ENCODE data around the gene L3MBTL1. TPM values are rescaled to one million over a fixed set of nuclear protein-coding genes. Genes with fewer than 3 reads are reported as not detected.

L3MBTL1 gene
- total and polyA plus RNA-seq, 2 donors from 2014 or later, result 4.8 to 16.2 TPM

GRCh38 chr20:43560974-43561373 is 53.5 kb downstream of the L3MBTL1 start:
- peaks cover 0 to 4% (median 0%) of the 10 kb centered on the region in 3 donors for H3K36me3 ChIP-seq (ENCODE audit: control insufficient read depth in 2 of 3, insufficient read depth in 3 of 3, low read length in 3 of 3)
- peaks cover 0 to 15% (median 12%) of the 10 kb centered on the region in 3 donors for H3K4me1 ChIP-seq (ENCODE audit: control insufficient read depth in 2 of 3, insufficient read depth in 2 of 3, low read depth in 1 of 3, low read length in 3 of 3)
- H3K27me3 ChIP-seq (ENCODE audit: control insufficient read depth, insufficient read depth, low read length), result no peaks in the 10 kb centered on the region
- H3K27ac ChIP-seq (ENCODE audit: low read depth in 2 of 2, low read length in 2 of 2), result peak overlapping the region in 1 of 2 donors; percentile 45
- peak overlapping the region in 2 of 3 donors; percentile 0 to 8 for H3K9ac ChIP-seq (ENCODE audit: low read length in 3 of 3)
- peak overlapping the region; percentile 9 to 75 (median 69) for H3K4me3 ChIP-seq (ENCODE audit: low read length in 3 of 3)
- no peak for FAIRE-seq
- intact Hi-C loops (cut with DNase I), result no loop called here
- H3K9me3 ChIP-seq (ENCODE audit: control insufficient read depth in 2 of 3, insufficient read depth in 1 of 3, low read length in 3 of 3), result no peaks in the 10 kb centered on the region
- no peak for TF ChIP-seq CTCF (IDR thresholded peaks at IDR 0.05; ENCODE audit: borderline replicate concordance, extremely low read depth, insufficient read depth)
- DNase-seq, result peak in 1 of 5 donors; percentile 5

GRCh38 chr20:43563429-43563828 is 55.9 kb downstream of the L3MBTL1 start:
- intact Hi-C loops (cut with DNase I), result no loop called here
- DNase-seq (no peak), FAIRE-seq (no peak)
- Histone ChIP-seq H3K27ac (ENCODE audit: low read depth in 2 of 2, low read length in 2 of 2) (no peak overlapping the region), H3K4me1 (ENCODE audit: control insufficient read depth in 2 of 3, insufficient read depth in 2 of 3, low read depth in 1 of 3, low read length in 3 of 3) (peaks cover 0 to 7% (median 6%) of the 10 kb centered on the region in 3 donors), H3K9me3 (ENCODE audit: control insufficient read depth in 2 of 3, insufficient read depth in 1 of 3, low read length in 3 of 3) (no peaks in the 10 kb centered on the region), H3K27me3 (ENCODE audit: control insufficient read depth, insufficient read depth, low read length) (no peaks in the 10 kb centered on the region), H3K9ac (ENCODE audit: low read length in 3 of 3) (no peak overlapping the region), H3K4me3 (ENCODE audit: low read length in 3 of 3) (no peak overlapping the region), H3K36me3 (ENCODE audit: control insufficient read depth in 2 of 3, insufficient read depth in 3 of 3, low read length in 3 of 3) (peaks cover 0 to 11% (median 0%) of the 10 kb centered on the region in 3 donors)
- peak; percentile 4 for TF ChIP-seq CTCF (IDR thresholded peaks at IDR 0.05; ENCODE audit: borderline replicate concordance, extremely low read depth, insufficient read depth)

GRCh38 chr20:43563991-43564390 is 56.5 kb downstream of the L3MBTL1 start:
- no peak overlapping the region for H3K4me3 ChIP-seq (ENCODE audit: low read length in 3 of 3)
- no peak for FAIRE-seq
- peak in 1 of 5 donors; percentile 22 for DNase-seq
- peaks cover 0 to 7% (median 5%) of the 10 kb centered on the region in 3 donors for H3K4me1 ChIP-seq (ENCODE audit: control insufficient read depth in 2 of 3, insufficient read depth in 2 of 3, low read depth in 1 of 3, low read length in 3 of 3)
- intact Hi-C loops (cut with DNase I), result no loop called here
- TF ChIP-seq CTCF (IDR thresholded peaks at IDR 0.05; ENCODE audit: borderline replicate concordance, extremely low read depth, insufficient read depth), result no peak
- no peaks in the 10 kb centered on the region for H3K27me3 ChIP-seq (ENCODE audit: control insufficient read depth, insufficient read depth, low read length)
- H3K36me3 ChIP-seq (ENCODE audit: control insufficient read depth in 2 of 3, insufficient read depth in 3 of 3, low read length in 3 of 3), result peaks cover 0 to 14% (median 5%) of the 10 kb centered on the region in 3 donors
- no peaks in the 10 kb centered on the region for H3K9me3 ChIP-seq (ENCODE audit: control insufficient read depth in 2 of 3, insufficient read depth in 1 of 3, low read length in 3 of 3)
- no peak overlapping the region for H3K9ac ChIP-seq (ENCODE audit: low read length in 3 of 3)
- H3K27ac ChIP-seq (ENCODE audit: low read depth in 2 of 2, low read length in 2 of 2), result no peak overlapping the region

GRCh38 chr20:43564455-43564854 is 57.0 kb downstream of the L3MBTL1 start:
- no peak for FAIRE-seq
- H3K27ac ChIP-seq (ENCODE audit: low read depth in 2 of 2, low read length in 2 of 2), result no peak overlapping the region
- H3K4me1 ChIP-seq (ENCODE audit: control insufficient read depth in 2 of 3, insufficient read depth in 2 of 3, low read depth in 1 of 3, low read length in 3 of 3), result peaks cover 0 to 7% (median 5%) of the 10 kb centered on the region in 3 donors
- H3K9me3 ChIP-seq (ENCODE audit: control insufficient read depth in 2 of 3, insufficient read depth in 1 of 3, low read length in 3 of 3), result no peaks in the 10 kb centered on the region
- H3K4me3 ChIP-seq (ENCODE audit: low read length in 3 of 3), result peak overlapping the region in 1 of 3 donors; percentile 2
- no peak for TF ChIP-seq CTCF (IDR thresholded peaks at IDR 0.05; ENCODE audit: borderline replicate concordance, extremely low read depth, insufficient read depth)
- H3K27me3 ChIP-seq (ENCODE audit: control insufficient read depth, insufficient read depth, low read length), result no peaks in the 10 kb centered on the region
- peaks cover 0 to 18% (median 10%) of the 10 kb centered on the region in 3 donors for H3K36me3 ChIP-seq (ENCODE audit: control insufficient read depth in 2 of 3, insufficient read depth in 3 of 3, low read length in 3 of 3)
- DNase-seq, result no peak
- intact Hi-C loops (cut with DNase I), result no loop called here
- no peak overlapping the region for H3K9ac ChIP-seq (ENCODE audit: low read length in 3 of 3)

All from kidney (tissue), 14 donors.